ENCODE data around the gene VMP1.
"Not testable (repeated sequence)": the region's sequence is repeated elsewhere in the genome, so short reads cannot be mapped to it uniquely, and the experiment has no call there.

The VMP1 gene

GRCh38 chr17:59863616-59864015, 156.2 kb downstream of the VMP1 start:
- peak; percentile 14 for DNase-seq (ENCODE audit: low read depth)

DNA sequence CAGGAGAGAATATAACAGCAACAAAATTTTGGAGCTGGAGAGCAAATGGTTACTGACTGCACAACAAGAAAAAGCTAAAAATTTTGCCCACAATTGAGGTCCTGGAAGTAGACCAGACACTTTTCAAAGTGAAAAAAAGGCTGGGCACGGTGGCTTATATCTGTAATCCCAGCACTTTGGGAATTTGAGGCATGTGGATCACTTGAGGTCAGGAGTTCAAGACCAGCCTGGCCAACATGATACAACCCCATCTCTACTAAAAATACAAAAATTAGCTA, 162.4 kb downstream of the VMP1 start:
- DNase-seq (ENCODE audit: low read depth): no peak

DNA sequence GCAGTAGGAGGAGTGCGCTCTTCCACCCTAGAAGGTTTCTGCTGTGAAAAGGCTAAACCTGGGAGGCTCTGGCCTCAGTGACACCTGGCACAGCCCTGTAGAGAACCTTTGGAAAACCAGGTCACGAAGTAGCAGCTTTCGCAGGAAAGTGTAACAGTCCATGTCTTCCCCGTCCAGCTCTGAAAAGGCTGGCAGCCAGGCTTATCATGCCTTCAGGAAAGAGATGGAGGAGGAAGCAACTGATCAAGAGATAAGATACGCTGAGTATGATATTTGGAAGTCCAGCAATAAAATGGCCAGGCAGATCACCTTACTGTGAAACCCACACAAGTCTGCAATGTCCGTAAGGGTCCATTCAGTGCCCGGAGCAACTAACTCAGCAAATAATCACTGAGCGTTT, 163.0 kb downstream of the VMP1 start:
- no peak for DNase-seq (ENCODE audit: low read depth)

GRCh38 chr17:59872351-59872750, 164.9 kb downstream of the VMP1 start:
- no peak for DNase-seq (ENCODE audit: low read depth)

DNA sequence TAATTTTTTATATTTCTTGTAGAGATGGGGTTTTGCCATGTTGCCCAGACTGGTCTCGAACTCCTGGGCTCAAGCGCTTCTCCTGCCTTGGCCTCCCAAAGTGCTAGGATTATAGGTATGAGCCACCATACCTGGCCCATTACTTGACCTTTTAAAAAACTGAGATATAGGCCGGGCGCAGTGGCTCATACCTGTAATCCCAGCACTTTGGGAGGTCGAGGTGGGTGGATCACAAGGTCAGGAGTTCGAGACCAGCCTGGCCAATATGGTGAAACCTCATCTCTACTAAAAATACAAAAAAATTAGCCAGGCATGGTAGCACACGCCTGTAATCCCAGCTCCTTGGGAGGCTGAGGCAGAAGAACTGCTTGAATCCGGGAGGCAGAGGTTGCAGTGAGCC, 166.0 kb downstream of the VMP1 start:
- DNase-seq (ENCODE audit: low read depth): not testable (repeated sequence)

GRCh38 chr17:59874376-59874775, 166.9 kb downstream of the VMP1 start:
- no peak for DNase-seq (ENCODE audit: low read depth)

DNA sequence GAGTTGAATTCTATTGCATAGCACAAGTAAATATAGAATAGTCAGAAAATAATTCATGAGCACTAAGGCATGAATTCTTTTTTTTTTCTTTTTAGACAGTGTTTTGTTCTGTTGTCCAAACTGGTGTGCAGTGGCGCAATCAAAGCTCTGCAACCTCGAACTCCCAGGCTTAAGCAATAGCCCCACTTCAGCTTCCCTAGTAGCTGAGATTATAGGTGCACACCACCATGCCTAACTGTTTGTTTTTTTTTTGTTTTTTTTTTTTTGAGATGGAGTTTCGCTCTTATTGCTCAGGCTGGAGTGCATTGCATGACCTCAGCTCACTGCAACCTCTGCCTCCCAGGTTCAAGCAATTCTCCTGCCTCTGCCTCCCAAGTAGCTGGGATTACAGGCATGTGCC, 168.7 kb downstream of the VMP1 start:
- peak; percentile 51 for DNase-seq (ENCODE audit: low read depth)

DNA sequence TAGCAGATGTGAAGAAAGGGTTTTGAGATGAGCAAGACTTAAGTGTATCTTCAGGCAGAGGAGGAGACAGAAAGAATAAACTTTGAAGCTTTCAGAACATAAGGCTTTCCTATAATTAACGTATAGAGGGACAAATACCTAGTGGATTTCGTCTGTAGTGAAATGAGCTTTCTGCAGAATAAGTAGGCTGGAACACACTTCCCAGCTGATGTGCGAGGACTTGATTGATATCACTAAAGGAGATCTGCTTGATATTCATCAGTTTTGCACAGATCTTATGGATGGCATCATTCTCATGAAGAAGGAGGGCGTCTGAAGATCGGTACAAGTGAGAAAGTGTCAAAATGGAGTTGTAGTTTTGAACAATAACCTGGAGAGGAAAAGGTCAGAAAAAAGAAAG, 170.5 kb downstream of the VMP1 start:
- DNase-seq (ENCODE audit: low read depth): no peak

DNA sequence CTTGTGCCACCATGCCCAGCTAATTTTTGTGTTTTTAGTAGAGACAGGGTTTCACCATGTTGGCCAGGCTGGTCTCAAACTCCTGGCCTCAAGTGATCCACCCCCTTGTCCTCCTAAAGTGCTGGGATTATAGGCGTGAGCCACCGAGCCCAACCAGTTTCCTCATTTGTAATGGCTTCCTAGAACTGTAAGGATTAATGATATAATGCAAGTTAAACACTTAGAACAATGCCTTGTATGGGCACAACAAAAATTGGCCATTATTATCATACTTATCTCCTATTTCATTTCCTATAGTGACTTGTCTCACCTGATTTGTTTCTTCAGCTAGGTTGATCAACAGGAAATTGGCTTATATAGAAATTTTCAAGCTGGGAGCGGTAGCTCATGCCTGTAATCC, 171.2 kb downstream of the VMP1 start:
- DNase-seq (ENCODE audit: low read depth): no peak

GRCh38 chr17:59884861-59885260, 177.4 kb downstream of the VMP1 start:
- DNase-seq (ENCODE audit: low read depth): no peak

GRCh38 chr17:59888145-59888750, 180.8 kb downstream of the VMP1 start:
- DNase-seq (ENCODE audit: low read depth): no peak

GRCh38 chr17:59890720-59891119, 183.3 kb downstream of the VMP1 start:
- no peak for DNase-seq (ENCODE audit: low read depth)
